HepG2 (cell line): ENCODE data around the gene MADCAM1. TPM values are rescaled to one million over a fixed set of nuclear protein-coding genes. Genes with fewer than 3 reads are reported as not detected.

Experiments
- CBX2 ChIP-seq, 2 experiments: fragments of 200-600 bp in 1 of 2; sonication (generic); formaldehyde crosslinking in 1 of 2; IDR thresholded peaks; 2 replicates each; pipeline versions ENCODE4 v1.7.0 to v1.8.1; 2018 to 2022; ENCODE audit warnings: low read depth in 2 of 2, low read length in 1 of 2, mild to moderate bottlenecking in 1 of 2, missing genetic modification reagents in 1 of 2
- CREM ChIP-seq, 2 experiments: sonication (generic) in 1 of 2; formaldehyde crosslinking in 1 of 2; IDR thresholded peaks; 2 replicates each; pipeline versions ENCODE4 v1.4.0 to v1.6.1; 2016 to 2020; ENCODE audit warnings: antibody characterized with exemption in 1 of 2, mild to moderate bottlenecking in 1 of 2, missing genetic modification reagents in 1 of 2
- ELF4 ChIP-seq: sonication (generic); formaldehyde crosslinking; IDR thresholded peaks from 2 replicates; pipeline ENCODE4 v1.5.0; 2020; ENCODE audit warnings: missing genetic modification reagents, mild to moderate bottlenecking, moderate library complexity, borderline replicate concordance
- KLF15 ChIP-seq: sonication (generic); formaldehyde crosslinking; IDR thresholded peaks from 2 replicates; pipeline ENCODE4 v1.8.1; 2023; ENCODE audit warnings: borderline replicate concordance, mild to moderate bottlenecking, inconsistent platforms, missing genetic modification reagents, mixed read lengths
- KLF16 ChIP-seq, 2 experiments: sonication (generic) in 1 of 2; formaldehyde crosslinking in 1 of 2; IDR thresholded peaks; 2 replicates each; pipeline versions ENCODE4 v1.6.1 to v1.8.0; 2016 to 2023; ENCODE audit warnings: missing genetic modification reagents in 2 of 2, missing compliant biosample characterization in 1 of 2
- MED1 ChIP-seq: sonication (generic); formaldehyde crosslinking; IDR thresholded peaks from 2 replicates; pipeline ENCODE4 v1.4.0; 2020; ENCODE audit warnings: missing genetic modification reagents
- MEIS1 ChIP-seq: sonication (generic); formaldehyde crosslinking; IDR thresholded peaks from 2 replicates; pipeline ENCODE4 v1.9.0; 2021; ENCODE audit warnings: mild to moderate bottlenecking, missing genetic modification reagents, moderate library complexity, borderline replicate concordance
- NCOA1 ChIP-seq: sonication (generic); formaldehyde crosslinking; IDR thresholded peaks from 2 replicates; pipeline ENCODE4 v1.9.0; 2021; ENCODE audit warnings: missing genetic modification reagents
- NCOR1 ChIP-seq: fragments of 200-600 bp; sonication (generic); IDR thresholded peaks from 2 replicates; pipeline ENCODE4 v1.7.0; 2017; ENCODE audit warnings: antibody characterized with exemption, low read length, borderline replicate concordance
- RNF2 ChIP-seq: fragments of 450-650 bp; conservative IDR thresholded peaks from 2 replicates; pipeline ENCODE4 v1.6.1; 2016; ENCODE audit warnings: low read depth
- TCF12 ChIP-seq, 2 experiments: fragments of 450-650 bp in 1 of 2; sonication (generic) in 1 of 2; formaldehyde crosslinking in 1 of 2; IDR thresholded peaks; 2 replicates each; pipeline versions ENCODE4 v1.6.1 to v1.8.0; 2017 to 2022; ENCODE audit warnings: antibody characterized with exemption in 1 of 2, mild to moderate bottlenecking in 1 of 2, missing genetic modification reagents in 1 of 2, moderate library complexity in 1 of 2
- ZBTB42 ChIP-seq: sonication (generic); formaldehyde crosslinking; IDR thresholded peaks from 2 replicates; pipeline ENCODE4 v1.5.0; 2020; ENCODE audit warnings: mild to moderate bottlenecking, missing genetic modification reagents
- ZBTB7B ChIP-seq: sonication (generic); formaldehyde crosslinking; IDR thresholded peaks from 2 replicates; pipeline ENCODE4 v1.4.0; 2020; ENCODE audit warnings: missing genetic modification reagents
- ZMYM3 ChIP-seq: sonication (generic); formaldehyde crosslinking; IDR thresholded peaks from 2 replicates; pipeline ENCODE4 v1.5.1; 2020; ENCODE audit warnings: mild to moderate bottlenecking, missing genetic modification reagents
- ZNF251 ChIP-seq: sonication (generic); formaldehyde crosslinking; IDR thresholded peaks from 2 replicates; pipeline ENCODE4 v1.9.0; 2021; ENCODE audit warnings: mild to moderate bottlenecking, missing genetic modification reagents
- ZNF414 ChIP-seq: sonication (generic); formaldehyde crosslinking; IDR thresholded peaks from 2 replicates; pipeline ENCODE4 v1.5.0; 2020; ENCODE audit warnings: missing genetic modification reagents
- ZNF558 ChIP-seq: sonication (generic); formaldehyde crosslinking; IDR thresholded peaks from 2 replicates; pipeline ENCODE4 v1.9.0; 2022; ENCODE audit warnings: mild to moderate bottlenecking, missing genetic modification reagents, borderline replicate concordance
- ZNF629 ChIP-seq: sonication (generic); formaldehyde crosslinking; conservative IDR thresholded peaks from 2 replicates; pipeline ENCODE4 v1.5.0; 2020; ENCODE audit warnings: missing genetic modification reagents
- ZNF800 ChIP-seq: sonication (generic); formaldehyde crosslinking; IDR thresholded peaks from 2 replicates; pipeline ENCODE4 v1.4.0; 2020; ENCODE audit warnings: missing genetic modification reagents
- ZSCAN5A ChIP-seq: sonication (generic); formaldehyde crosslinking; IDR thresholded peaks from 2 replicates; pipeline ENCODE4 v1.8.0; 2022; ENCODE audit warnings: mild to moderate bottlenecking, missing genetic modification reagents, borderline replicate concordance
- polyA plus RNA-seq, 8 experiments: library from polyadenylated mRNA; depleted of rRNA in 3 of 8; stranded (reverse) in 7 of 8; unstranded in 1 of 8; fragments of >200 nt; fragmentation: Illumina TruSeq in 4 of 8; extraction: Trizol in 4 of 8; gene quantifications; 2 replicates each; pipeline versions ENCODE4 v1.2.1 to v1.2.3, GENCODE V29; 2011 to 2016; ENCODE audit warnings: low read depth in 4 of 8, missing spikeins in 1 of 8, mixed read lengths in 1 of 8; ENCODE audit not compliant: insufficient read depth in 1 of 8
- total RNA-seq, 5 experiments: library from RNA; depleted of rRNA; stranded (reverse); fragments of >200 nt; fragmentation: Illumina TruSeq; extraction: Trizol; gene quantifications; 2 replicates each; pipeline ENCODE4 v1.2.3, GENCODE V29; 2016; ENCODE audit warnings: low read depth in 1 of 5
- TF ChIP-seq, protein P1 (sequence below): IDR thresholded peaks from 2 replicates; pipeline ENCODE4 v1.6.1; 2016; ENCODE audit warnings: missing compliant biosample characterization, missing genetic modification reagents, borderline replicate concordance

Gene MADCAM1
- total and polyA plus RNA-seq, 2 of the 13 experiments (the other 11 are each of a cell fraction or from before 2014, with no cell fraction given), result 0.29 to 0.33 TPM

DNA sequence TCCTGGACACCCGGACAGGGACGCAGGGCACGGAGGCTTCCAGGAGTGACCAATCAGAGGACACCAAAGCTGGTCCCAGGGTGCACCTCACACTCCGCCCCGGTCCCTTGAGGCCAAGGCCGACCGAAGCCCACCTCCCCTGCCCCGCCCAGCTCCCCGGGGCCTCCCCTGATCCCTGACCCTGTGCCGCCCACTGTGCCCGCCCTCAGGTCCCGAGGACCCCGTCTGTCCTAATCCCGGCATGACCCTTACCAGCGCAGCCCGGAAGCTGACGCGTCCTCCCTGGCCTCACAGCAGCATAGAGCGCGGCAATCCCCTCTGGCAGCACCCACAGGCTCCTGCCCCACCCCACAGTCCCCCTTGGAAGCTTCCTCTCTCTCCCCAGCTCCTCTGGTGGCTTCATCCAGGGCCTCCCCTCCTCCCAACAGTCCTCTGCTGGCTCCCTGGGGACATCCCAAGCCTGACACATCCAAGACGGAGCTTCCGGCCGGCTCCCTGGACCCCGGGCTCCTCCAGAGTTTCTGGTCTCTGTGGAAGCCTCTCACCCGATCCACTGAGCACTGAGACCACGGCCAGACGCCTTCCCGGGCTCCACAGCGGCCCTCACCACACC, 27.9 kb downstream of the MADCAM1 start (continued):
- TF ChIP-seq ZSCAN5A (CRISPR knock-in tag) (no peak), ZMYM3 (CRISPR knock-in tag) (peak; percentile 80), NCOR1 (peak; percentile 60; the same call in 1 of the 2 replicates), RNF2 (no peak), TCF12 (IDR thresholded peaks at IDR 0.05) (no peak), TCF12 (CRISPR knock-in tag; IDR thresholded peaks at IDR 0.05) (peak; percentile 90), CREM (IDR thresholded peaks at IDR 0.05) (peak; percentile 65), CREM (CRISPR knock-in tag; IDR thresholded peaks at IDR 0.05) (no peak), ZNF629 (CRISPR knock-in tag) (no peak), ZNF251 (CRISPR knock-in tag) (no peak), ZNF800 (CRISPR knock-in tag) (0 out of 2 replicates have a peak, but pooled peaks have one; percentile 19), ZNF558 (CRISPR knock-in tag) (no peak), ELF4 (CRISPR knock-in tag) (0 out of 2 replicates have a peak, but pooled peaks have one; percentile 29), ZBTB7B (CRISPR knock-in tag) (peak; percentile 98), MED1 (CRISPR knock-in tag) (peak; percentile 92), MEIS1 (CRISPR knock-in tag) (peak; percentile 60; the same call in 1 of the 2 replicates), CBX2 (IDR thresholded peaks at IDR 0.05; ENCODE audit: low read depth, low read length) (no peak), CBX2 (CRISPR knock-in tag; IDR thresholded peaks at IDR 0.05; ENCODE audit: low read depth) (no peak), KLF15 (CRISPR knock-in tag) (0 out of 2 replicates have a peak, but pooled peaks have one; percentile 51), ZNF414 (CRISPR knock-in tag) (peak; percentile 76; the same call in 1 of the 2 replicates), KLF16 (CRISPR knock-in tag; IDR thresholded peaks at IDR 0.05) (peak in 1 of 2 experiments; percentile 46; a peak in 1 of 4 replicates), NCOA1 (CRISPR knock-in tag) (peak; percentile 99), ZBTB42 (CRISPR knock-in tag) (no peak)
- TF ChIP-seq, protein P1, sequence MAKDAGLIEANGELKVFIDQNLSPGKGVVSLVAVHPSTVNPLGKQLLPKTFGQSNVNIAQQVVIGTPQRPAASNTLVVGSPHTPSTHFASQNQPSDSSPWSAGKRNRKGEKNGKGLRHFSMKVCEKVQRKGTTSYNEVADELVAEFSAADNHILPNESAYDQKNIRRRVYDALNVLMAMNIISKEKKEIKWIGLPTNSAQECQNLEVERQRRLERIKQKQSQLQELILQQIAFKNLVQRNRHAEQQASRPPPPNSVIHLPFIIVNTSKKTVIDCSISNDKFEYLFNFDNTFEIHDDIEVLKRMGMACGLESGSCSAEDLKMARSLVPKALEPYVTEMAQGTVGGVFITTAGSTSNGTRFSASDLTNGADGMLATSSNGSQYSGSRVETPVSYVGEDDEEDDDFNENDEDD (CRISPR knock-in tag), result peak; percentile 62; the same call in 1 of the 2 replicates
